ENCODE results near the gene EDARADD. TPM values are rescaled to one million over a fixed set of nuclear protein-coding genes. Genes with fewer than 3 reads are reported as not detected.

EDARADD gene
- total RNA-seq, 2 experiments from 2014 or later: not detected

- ChIA-PET POLR2A (no interaction called here), CTCF (ENCODE audit: unreplicated experiment) (no interaction called here)
- H3K27ac ChIP-seq (ENCODE audit: low read depth, low read length, poor library complexity, severe bottlenecking): no peak overlapping the region
- no peak overlapping the region for H3K4me2 ChIP-seq (ENCODE audit: low read length)
- no TSS peak for BruUV-seq (replicated peaks)
- no peaks in the 10 kb centered on the region for H3K9me2 ChIP-seq (ENCODE audit: insufficient read depth, low read length)
- H3K9me3 ChIP-seq (ENCODE audit: low read length): no peaks in the 10 kb centered on the region
- no peaks in the 10 kb centered on the region for H3K79me2 ChIP-seq (ENCODE audit: insufficient read depth, low read depth, low read length)
- no peak overlapping the region for H3K4me3 ChIP-seq (ENCODE audit: low read depth, low read length, poor library complexity, severe bottlenecking)
- no peak for DNase-seq (ENCODE audit: low spot score)
- no peaks in the 10 kb centered on the region for H3K4me1 ChIP-seq (ENCODE audit: insufficient read depth, low read length, poor library complexity, severe bottlenecking)
- intact Hi-C loops (cut with micrococcal nuclease; ENCODE audit: unreplicated experiment): no loop called here
- H4K20me1 ChIP-seq (ENCODE audit: insufficient read depth, low read length): no peaks in the 10 kb centered on the region
- no peaks in the 10 kb centered on the region for H3K36me3 ChIP-seq (ENCODE audit: insufficient read depth, low read length)
- H2AFZ ChIP-seq (ENCODE audit: low read length): no peak overlapping the region
- TF ChIP-seq EZH2phosphoT487 (IDR thresholded peaks at IDR 0.05; ENCODE audit: borderline replicate concordance, low read depth, low read length) (no peak), CTCF (conservative IDR thresholded peaks at IDR 0.05; ENCODE audit: low read length) (no peak)
These were observed 3.1 kb upstream of the EDARADD start for GRCh38 chr1:236391008-236391407.

- BruUV-seq (replicated peaks): no TSS peak
- Histone ChIP-seq H2AFZ (ENCODE audit: low read length) (no peak overlapping the region), H3K79me2 (ENCODE audit: insufficient read depth, low read depth, low read length) (no peaks in the 10 kb centered on the region), H3K36me3 (ENCODE audit: insufficient read depth, low read length) (no peaks in the 10 kb centered on the region), H3K9me3 (ENCODE audit: low read length) (no peaks in the 10 kb centered on the region), H3K9me2 (ENCODE audit: insufficient read depth, low read length) (no peaks in the 10 kb centered on the region), H3K4me3 (ENCODE audit: low read depth, low read length, poor library complexity, severe bottlenecking) (no peak overlapping the region), H3K4me2 (ENCODE audit: low read length) (no peak overlapping the region), H3K27ac (ENCODE audit: low read depth, low read length, poor library complexity, severe bottlenecking) (no peak overlapping the region), H3K4me1 (ENCODE audit: insufficient read depth, low read length, poor library complexity, severe bottlenecking) (no peaks in the 10 kb centered on the region), H4K20me1 (ENCODE audit: insufficient read depth, low read length) (no peaks in the 10 kb centered on the region)
- ChIA-PET CTCF (ENCODE audit: unreplicated experiment) (interaction anchor here (0.5 kb wide), 1 partner anchor 18 kb away, joined by 4 read pairs; no protein-coding TSS in a partner anchor), POLR2A (interaction anchor here (0.6 to 0.9 kb wide), 2 partner anchors 12 to 86 kb away, joined by 3 to 4 read pairs; no protein-coding TSS in a partner anchor)
- TF ChIP-seq EZH2phosphoT487 (IDR thresholded peaks at IDR 0.05; ENCODE audit: borderline replicate concordance, low read depth, low read length) (no peak), CTCF (conservative IDR thresholded peaks at IDR 0.05; ENCODE audit: low read length) (no peak)
- intact Hi-C loops (cut with micrococcal nuclease; ENCODE audit: unreplicated experiment): no loop called here
- DNase-seq (ENCODE audit: low spot score): no peak
These were observed 1.9 kb upstream of the EDARADD start for GRCh38 chr1:236392182-236392581.

GRCh38 chr1:236394879-236395229 lies 768 bp downstream of the EDARADD start:
- no peak overlapping the region; the same call in 1 of the 2 replicates for H2AFZ ChIP-seq (ENCODE audit: low read length)
- CTCF ChIA-PET (ENCODE audit: unreplicated experiment): no interaction called here
- H3K4me2 ChIP-seq (ENCODE audit: low read length): no peak overlapping the region
- intact Hi-C loops (cut with micrococcal nuclease; ENCODE audit: unreplicated experiment): no loop called here
- no peaks in the 10 kb centered on the region for H3K9me3 ChIP-seq (ENCODE audit: low read length)
- DNase-seq (ENCODE audit: low spot score): no peak
- H3K36me3 ChIP-seq (ENCODE audit: insufficient read depth, low read length): no peaks in the 10 kb centered on the region
- no peaks in the 10 kb centered on the region for H3K79me2 ChIP-seq (ENCODE audit: insufficient read depth, low read depth, low read length)
- no peaks in the 10 kb centered on the region for H3K9me2 ChIP-seq (ENCODE audit: insufficient read depth, low read length)
- no peak overlapping the region for H3K4me3 ChIP-seq (ENCODE audit: low read depth, low read length, poor library complexity, severe bottlenecking)
- H3K27ac ChIP-seq (ENCODE audit: low read depth, low read length, poor library complexity, severe bottlenecking): no peak overlapping the region
- BruUV-seq (replicated peaks): no TSS peak
- POLR2A ChIA-PET: no interaction called here
- H4K20me1 ChIP-seq (ENCODE audit: insufficient read depth, low read length): no peaks in the 10 kb centered on the region
- TF ChIP-seq CTCF (conservative IDR thresholded peaks at IDR 0.05; ENCODE audit: low read length) (no peak), EZH2phosphoT487 (IDR thresholded peaks at IDR 0.05; ENCODE audit: borderline replicate concordance, low read depth, low read length) (no peak)
- no peaks in the 10 kb centered on the region for H3K4me1 ChIP-seq (ENCODE audit: insufficient read depth, low read length, poor library complexity, severe bottlenecking)
